Adrenal gland (tissue), 12 donors: ENCODE measurements around the gene EXOC4. TPM values are rescaled to one million over a fixed set of nuclear protein-coding genes. Genes with fewer than 3 reads are reported as not detected.

Experiments used
- DNase-seq, 7 donors: peaks; one replicate each; pipeline ENCODE4 v3.0.0-alpha.2; 2019 to 2020
- H3K27ac ChIP-seq, 5 donors: fragments of 200-600 bp; sonication (generic) in 4 of 5; 1 replicate in 3 of 5; 2 replicates in 2 of 5; pipeline versions ENCODE4 v1.5.1 to v1.8.0; 2016 to 2020; ENCODE audit warnings: mild to moderate bottlenecking in 1 of 5
- H3K27me3 ChIP-seq: fragments of 200-600 bp; 2 replicates; pipeline ENCODE4 v1.8.0; 2021
- H3K36me3 ChIP-seq, 2 donors: fragments of 200-600 bp; replicated peaks in 1 of 2; 1 replicate in 1 of 2; 2 replicates in 1 of 2; pipeline versions ENCODE4 v1.5.1 to v1.8.0; 2018 to 2022
- H3K4me1 ChIP-seq, 2 donors: fragments of 200-600 bp; replicated peaks in 1 of 2; 1 replicate in 1 of 2; 2 replicates in 1 of 2; pipeline versions ENCODE4 v1.5.1 to v1.8.0; 2018 to 2021
- H3K4me3 ChIP-seq, 4 donors: fragments of 200-600 bp; sonication (generic) in 3 of 4; one replicate each; pipeline ENCODE4 v1.5.1; 2016 to 2018
- H3K9me3 ChIP-seq, 3 donors: fragments of 200-600 bp; sonication (generic) in 1 of 3; replicated peaks in 1 of 3; 1 replicate in 2 of 3; 2 replicates in 1 of 3; pipeline versions ENCODE4 v1.5.1 to v1.8.0; 2016 to 2021
- POLR2A ChIP-seq, 2 donors: fragments of 450-650 bp; IDR thresholded peaks; one replicate each; pipeline ENCODE4 v1.6.1; 2017; ENCODE audit warnings: antibody characterized with exemption in 2 of 2, mild to moderate bottlenecking in 2 of 2, moderate library complexity in 1 of 2
- WGBS, 4 donors: extraction: QIAGEN DNeasy Blood & Tissue Kit in 2 of 4; methylation state at CpG; one replicate each; pipeline versions ENCODE4 v1.1.5 to v1.1.7; 2013 to 2017; 5-methylcytosine and 5-hydroxymethylcytosine counted together
- intact Hi-C, 2 donors: fragments of 100-400 bp; cut with DNase I; formaldehyde crosslinking; loops; one replicate each; pipeline versions ENCODE4 v1.14.1 to v1.15.0; 2022 to 2023
- polyA plus RNA-seq, 3 donors: library from polyadenylated mRNA; stranded (reverse); fragments of 200-250 nt in 2 of 3; fragments of 350-450 nt in 1 of 3; fragmentation: Illumina TruSeq in 1 of 3; extraction: RNeasy Lipid Tissue Mini Kit (QIAGEN cat#74804) in 1 of 3; gene quantifications; one replicate each; pipeline ENCODE4 v1.2.3, GENCODE V29; 2013 to 2014
- total RNA-seq, 9 donors: library from RNA; depleted of rRNA in 4 of 9; stranded (reverse); fragments of >200 nt in 4 of 9; fragments of 120-200 nt in 1 of 9; fragmentation: NEBNext Ultra II Directional in 1 of 9; extraction: Animal tissue kit (Norgen Biotek cat#: 25700) in 1 of 9; gene quantifications; one replicate each; pipeline versions ENCODE4 v1.1.0 to v1.2.4, GENCODE V29; 2013 to 2023
- TF ChIP-seq, protein P1 (sequence below), 6 experiments: fragments of 450-650 bp in 4 of 6; fragments of 200-600 bp in 2 of 6; sonication (generic) in 1 of 6; IDR thresholded peaks; 1 replicate in 5 of 6; 2 replicates in 1 of 6; pipeline versions ENCODE4 v1.5.1 to v1.8.0; 2016 to 2021; ENCODE audit warnings: antibody characterized with exemption in 6 of 6, mild to moderate bottlenecking in 2 of 6, moderate library complexity in 1 of 6
- donor health status: healthy with polysubstance abuse.
- donor health status: Bipolar disorder and iron deficiency.
- donor health status: DM: yes; HTN: yes; CAD: no.
- donor health status: DM: no; HTN: no; CAD: no.
- donor health status: DM: no; HTN: no; CAD: no.
- donor health status: DM: yes; HTN: yes; CAD: no.

EXOC4 gene
- total and polyA plus RNA-seq, 12 donors: 12.5 to 93.8 (median 67.4) TPM

DNA sequence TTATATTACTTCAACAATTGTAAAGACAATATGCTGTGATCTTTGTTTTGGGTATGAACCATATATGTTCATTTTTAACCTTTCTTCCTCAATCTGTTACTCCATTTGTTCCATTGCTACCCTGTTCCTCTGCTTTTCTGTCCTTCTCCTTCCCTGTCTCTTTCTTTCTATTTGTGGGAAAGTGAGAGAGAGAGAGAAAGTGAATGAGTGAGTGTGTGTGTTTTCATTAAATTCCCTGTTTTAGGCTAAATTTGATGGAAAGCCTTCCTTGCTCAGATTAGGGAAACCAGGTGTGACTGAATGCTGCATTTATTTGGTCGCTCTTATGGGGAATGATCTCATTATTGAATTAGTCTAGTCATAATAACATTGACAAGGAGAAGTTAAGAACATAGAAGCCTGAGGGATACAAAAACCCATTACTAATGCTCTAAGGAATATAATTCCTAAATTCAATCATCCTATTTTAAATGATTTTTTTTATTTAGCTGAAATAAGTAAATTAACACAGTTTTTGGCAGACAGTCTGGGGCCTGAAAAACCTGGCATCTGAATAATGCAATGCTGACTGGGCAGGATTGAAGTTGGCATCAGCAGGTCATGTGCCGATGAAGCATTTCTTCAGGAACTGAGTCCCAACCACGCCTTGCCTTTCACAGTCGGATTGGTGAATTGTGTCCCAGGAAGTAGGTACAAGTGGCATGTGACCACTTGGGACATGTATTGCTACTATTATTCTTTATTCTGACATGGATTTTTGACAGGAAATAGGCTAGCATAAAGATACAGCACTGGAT, 756.6 kb downstream of the EXOC4 start:
- intact Hi-C loops: no loop called here
- 83 to 96% (median 85%) methylated on average over 4 of the region's 4 CpGs for WGBS, 4 donors
- no peak for TF ChIP-seq POLR2A (IDR thresholded peaks at IDR 0.05)
- TF ChIP-seq, protein P1, sequence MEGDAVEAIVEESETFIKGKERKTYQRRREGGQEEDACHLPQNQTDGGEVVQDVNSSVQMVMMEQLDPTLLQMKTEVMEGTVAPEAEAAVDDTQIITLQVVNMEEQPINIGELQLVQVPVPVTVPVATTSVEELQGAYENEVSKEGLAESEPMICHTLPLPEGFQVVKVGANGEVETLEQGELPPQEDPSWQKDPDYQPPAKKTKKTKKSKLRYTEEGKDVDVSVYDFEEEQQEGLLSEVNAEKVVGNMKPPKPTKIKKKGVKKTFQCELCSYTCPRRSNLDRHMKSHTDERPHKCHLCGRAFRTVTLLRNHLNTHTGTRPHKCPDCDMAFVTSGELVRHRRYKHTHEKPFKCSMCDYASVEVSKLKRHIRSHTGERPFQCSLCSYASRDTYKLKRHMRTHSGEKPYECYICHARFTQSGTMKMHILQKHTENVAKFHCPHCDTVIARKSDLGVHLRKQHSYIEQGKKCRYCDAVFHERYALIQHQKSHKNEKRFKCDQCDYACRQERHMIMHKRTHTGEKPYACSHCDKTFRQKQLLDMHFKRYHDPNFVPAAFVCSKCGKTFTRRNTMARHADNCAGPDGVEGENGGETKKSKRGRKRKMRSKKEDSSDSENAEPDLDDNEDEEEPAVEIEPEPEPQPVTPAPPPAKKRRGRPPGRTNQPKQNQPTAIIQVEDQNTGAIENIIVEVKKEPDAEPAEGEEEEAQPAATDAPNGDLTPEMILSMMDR (IDR thresholded peaks at IDR 0.05): no peak
- Histone ChIP-seq H3K4me3 (no peak overlapping the region), H3K4me1 (no peaks in the 10 kb centered on the region), H3K36me3 (no peaks in the 10 kb centered on the region), H3K27ac (no peak overlapping the region), H3K9me3 (no peaks in the 10 kb centered on the region), H3K27me3 (no peaks in the 10 kb centered on the region)
- DNase-seq: peak in 4 of 7 donors; percentile 10 to 54 (median 14)

DNA sequence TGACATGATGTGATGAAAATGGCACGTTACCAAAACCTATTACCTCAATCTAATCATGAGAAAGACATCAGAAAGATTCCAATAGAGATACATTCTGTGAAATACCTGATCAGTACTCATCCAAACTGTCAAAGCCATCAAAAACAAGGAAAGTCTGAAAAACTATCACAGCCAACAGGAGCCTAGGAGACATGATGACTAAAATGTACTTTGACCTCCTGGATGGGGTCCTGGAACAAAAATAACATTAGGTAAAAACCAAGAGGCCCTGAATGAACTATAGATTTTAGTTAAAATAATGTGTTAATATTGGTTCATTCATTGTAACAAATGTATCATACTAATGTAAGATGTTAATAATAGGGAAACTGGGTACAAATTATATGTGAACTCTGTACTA, 760.4 kb downstream of the EXOC4 start:
- Histone ChIP-seq H3K4me3 (no peak overlapping the region), H3K36me3 (no peaks in the 10 kb centered on the region), H3K4me1 (no peaks in the 10 kb centered on the region), H3K9me3 (no peaks in the 10 kb centered on the region), H3K27me3 (no peaks in the 10 kb centered on the region), H3K27ac (no peak overlapping the region)
- DNase-seq: no peak
- 68 to 94% (median 83%) methylated on average over 1 of the region's 1 CpG for WGBS, 4 donors
- TF ChIP-seq, protein P1 (IDR thresholded peaks at IDR 0.05): no peak
- TF ChIP-seq POLR2A (IDR thresholded peaks at IDR 0.05): no peak
- intact Hi-C loops: no loop called here

DNA sequence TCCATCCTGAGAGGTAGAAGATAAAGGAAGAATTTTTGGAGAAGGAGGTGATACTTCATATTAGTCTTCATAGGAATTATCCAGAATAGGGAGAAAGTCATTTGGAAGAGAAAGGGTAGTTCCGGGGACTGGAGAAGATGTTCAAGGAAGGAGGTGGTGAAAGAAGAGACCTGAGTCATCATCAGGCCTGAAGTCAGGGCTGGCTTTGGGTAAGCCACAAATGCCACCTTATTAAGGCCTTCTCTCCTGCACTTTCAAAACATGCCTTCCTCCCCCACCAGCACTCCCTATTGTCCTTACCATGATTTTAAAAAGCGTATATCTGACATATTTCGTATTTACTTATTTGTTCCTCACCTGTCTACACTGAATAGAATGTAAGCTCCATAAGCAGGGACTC, 762.1 kb downstream of the EXOC4 start:
- no peak for DNase-seq
- Histone ChIP-seq H3K27me3 (no peaks in the 10 kb centered on the region), H3K36me3 (no peaks in the 10 kb centered on the region), H3K27ac (no peak overlapping the region), H3K4me3 (no peak overlapping the region), H3K4me1 (no peaks in the 10 kb centered on the region), H3K9me3 (no peaks in the 10 kb centered on the region)
- intact Hi-C loops: no loop called here
- 93 to 97% (median 95%) methylated on average over 3 of the region's 3 CpGs for WGBS, 4 donors
- TF ChIP-seq, protein P1 (IDR thresholded peaks at IDR 0.05): no peak
- TF ChIP-seq POLR2A (IDR thresholded peaks at IDR 0.05): no peak

DNA sequence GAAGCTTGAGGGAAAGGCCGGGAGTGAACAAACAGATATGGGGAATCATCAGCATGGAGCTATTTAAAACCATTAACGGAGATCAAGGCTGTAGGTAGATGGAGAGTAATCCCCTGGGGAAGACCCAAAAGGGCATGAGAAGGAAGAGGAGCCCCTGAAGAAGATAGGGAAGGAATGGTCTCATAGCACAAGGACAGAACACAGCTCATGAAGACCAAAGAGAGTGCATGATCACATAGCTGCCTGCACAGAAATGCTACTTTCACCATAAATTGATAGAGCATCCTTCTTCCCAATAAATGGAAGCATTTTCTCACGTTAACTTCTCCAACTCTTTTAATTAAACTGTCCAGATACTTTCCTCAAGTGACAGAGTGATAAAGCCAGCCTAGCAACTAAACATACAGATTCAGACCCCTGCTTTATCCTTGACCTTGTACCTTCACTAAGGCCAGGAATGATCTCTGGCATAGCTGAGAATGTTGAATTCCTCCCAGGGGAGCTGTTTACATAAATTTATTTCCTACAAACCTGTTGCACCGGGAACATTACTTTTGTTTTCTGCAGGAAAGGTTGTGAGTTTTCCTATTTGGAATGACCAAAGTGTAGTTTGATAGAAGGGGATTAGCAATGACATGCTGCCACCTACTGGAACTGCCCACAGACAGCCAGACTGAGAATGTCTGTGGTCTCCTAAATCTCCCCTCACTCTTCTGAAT, 763.5 kb downstream of the EXOC4 start:
- H3K9me3 ChIP-seq: no peaks in the 10 kb centered on the region
- peak; percentile 16 to 55 (median 32) for DNase-seq
- TF ChIP-seq, protein P1 (IDR thresholded peaks at IDR 0.05): peak; percentile 34 to 65 (median 55)
- no peak for TF ChIP-seq POLR2A (IDR thresholded peaks at IDR 0.05)
- no peak overlapping the region for H3K4me3 ChIP-seq
- no peaks in the 10 kb centered on the region for H3K4me1 ChIP-seq
- 58 to 60% (median 59%) methylated on average over 4 of the region's 4 CpGs for WGBS, 4 donors
- no peaks in the 10 kb centered on the region for H3K27me3 ChIP-seq
- intact Hi-C loops: no loop called here
- no peaks in the 10 kb centered on the region for H3K36me3 ChIP-seq
- no peak overlapping the region for H3K27ac ChIP-seq
